Right lobe of liver (tissue), 6 donors: ENCODE data around the gene MEI1. TPM values are rescaled to one million over a fixed set of nuclear protein-coding genes. Genes with fewer than 3 reads are reported as not detected.
"Not testable (repeated sequence)": the region's sequence is repeated elsewhere in the genome, so short reads cannot be mapped to it uniquely, and the experiment has no call there.

ENCODE experiments used
- ATAC-seq, 4 donors: fragments of 200-7000 bp; cut with Tn5 transposase; one replicate each; pipeline ENCODE4 v1.9.1; 2020; ENCODE audit warnings: mild to moderate bottlenecking in 4 of 4, moderate library complexity in 4 of 4
- DNase-seq, 3 donors: peaks; one replicate each; pipeline ENCODE4 v3.0.0-alpha.2; 2020
- H3K27ac ChIP-seq, 3 donors: fragments of 200-600 bp; one replicate each; pipeline ENCODE4 v1.8.0; 2022
- H3K27me3 ChIP-seq, 2 donors: fragments of 200-600 bp; one replicate each; pipeline ENCODE4 v1.8.0; 2022
- H3K36me3 ChIP-seq, 4 donors: fragments of 200-600 bp; sonication (generic) in 1 of 4; one replicate each; pipeline versions ENCODE4 v1.5.1 to v1.8.0; 2017 to 2022; ENCODE audit warnings: control low read depth in 1 of 4
- H3K4me1 ChIP-seq, 4 donors: fragments of 200-600 bp; sonication (generic) in 1 of 4; one replicate each; pipeline versions ENCODE4 v1.5.1 to v1.8.0; 2017 to 2022; ENCODE audit warnings: control low read depth in 1 of 4
- H3K4me3 ChIP-seq, 3 donors: fragments of 200-600 bp; one replicate each; pipeline ENCODE4 v1.8.0; 2022
- H3K9me3 ChIP-seq, 4 donors: fragments of 200-600 bp; sonication (generic) in 1 of 4; one replicate each; pipeline versions ENCODE4 v1.5.1 to v1.8.0; 2017 to 2022; ENCODE audit warnings: control low read depth in 1 of 4
- CTCF ChIP-seq, 4 donors: fragments of 200-600 bp in 3 of 4; fragments of 450-650 bp in 1 of 4; IDR thresholded peaks; one replicate each; pipeline versions ENCODE4 v1.5.1 to v1.8.0; 2016 to 2022; ENCODE audit warnings: antibody characterized with exemption in 4 of 4, mild to moderate bottlenecking in 2 of 4
- POLR2A ChIP-seq: fragments of 450-650 bp; IDR thresholded peaks from one replicate; pipeline ENCODE4 v1.6.1; 2017; ENCODE audit warnings: antibody characterized with exemption, mild to moderate bottlenecking
- WGBS: methylation state at CpG from one replicate; pipeline ENCODE4 v1.1.6; 2018; ENCODE audit warnings: low coverage, low lambda C conversion rate; ENCODE audit not compliant: insufficient coverage; ENCODE audit errors: missing lambda C conversion rate; 5-methylcytosine and 5-hydroxymethylcytosine counted together
- intact Hi-C, 2 donors: fragments of 100-400 bp; cut with DNase I; formaldehyde crosslinking; loops; one replicate each; pipeline versions ENCODE4 v1.11.2 to v1.14.1; 2022
- total RNA-seq, 6 experiments: library from RNA; depleted of rRNA in 2 of 6; stranded (reverse); fragments of >200 nt in 2 of 6; fragmentation: NEBNext Ultra II Directional in 3 of 6; extraction: Animal tissue kit (Norgen Biotek cat#: 25700) in 3 of 6; gene quantifications; one replicate each; pipeline versions ENCODE4 v1.1.0 to v1.2.4, GENCODE V29; 2016 to 2023
- donor health status: DM: no; HTN: yes; CAD: no.
- donor health status: DM: no; HTN: no; CAD: no.
- donor health status: DM: no; HTN: no; CAD: no.
- donor health status: DM: no; HTN: yes; CAD: no.
- donor health status: DM: no; HTN: yes; CAD: no.

MEI1 gene
- total RNA-seq, 6 experiments from 2014 or later, result 0.37 to 1.0 (median 0.60) TPM

DNA sequence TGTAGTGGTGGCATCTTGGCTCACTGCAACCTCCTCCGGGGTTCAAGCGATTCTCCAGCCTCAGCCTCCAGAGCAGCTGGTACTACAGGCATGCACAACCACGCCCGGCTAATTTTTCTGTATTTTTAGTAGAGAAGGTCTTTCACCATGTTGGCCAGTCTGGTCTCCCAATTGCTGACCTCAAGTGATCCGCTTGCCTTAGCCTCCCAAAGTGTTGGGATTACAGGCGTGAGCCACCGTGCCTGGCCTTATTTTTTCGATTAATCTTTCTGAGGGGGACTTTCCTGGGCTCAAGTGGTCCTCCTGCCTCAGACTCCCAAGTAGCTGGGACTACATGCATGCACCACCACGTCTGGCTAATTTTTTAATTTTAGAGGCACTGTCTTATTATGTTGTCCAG, 16.3 kb upstream of the MEI1 start:
- intact Hi-C loops, result no loop called here
- H3K9me3 ChIP-seq, result no peaks in the 10 kb centered on the region
- H3K4me1 ChIP-seq, result peaks cover 0 to 16% (median 4%) of the 10 kb centered on the region in 4 donors
- no peak for ATAC-seq
- no peak for DNase-seq
- H3K27me3 ChIP-seq, result no peaks in the 10 kb centered on the region
- H3K4me3 ChIP-seq, result peak overlapping the region in 1 of 3 donors; percentile 70
- 87% methylated on average over 9 of the region's 9 CpGs for WGBS
- H3K27ac ChIP-seq, result peak overlapping the region in 2 of 3 donors; percentile 76 to 88
- H3K36me3 ChIP-seq, result peaks cover 0 to 27% (median 11%) of the 10 kb centered on the region in 4 donors
- no peak for TF ChIP-seq POLR2A
- no peak for TF ChIP-seq CTCF (IDR thresholded peaks at IDR 0.05)

DNA sequence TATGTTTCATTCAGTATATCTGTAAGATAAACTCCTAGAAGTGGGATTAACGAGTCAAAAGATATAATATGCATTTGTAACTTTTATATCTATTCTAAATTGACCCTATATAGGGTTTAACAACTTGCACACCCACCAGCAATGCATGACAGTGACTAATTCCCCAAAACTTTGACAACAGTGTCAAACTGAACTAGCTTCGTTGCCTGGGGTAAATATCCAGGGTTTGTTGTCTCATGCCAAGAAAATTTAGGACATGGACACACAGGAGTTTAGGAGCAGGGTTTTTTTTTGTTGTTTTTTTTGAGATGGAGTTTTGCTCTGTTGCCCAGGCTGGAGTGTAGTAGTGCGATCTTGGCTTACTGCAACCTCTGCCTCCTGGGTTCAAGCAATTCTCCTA, 15.7 kb upstream of the MEI1 start:
- ATAC-seq (no peak), DNase-seq (no peak)
- TF ChIP-seq POLR2A (no peak), CTCF (IDR thresholded peaks at IDR 0.05) (no peak)
- 79% methylated on average over 2 of the region's 3 CpGs for WGBS
- Histone ChIP-seq H3K9me3 (no peaks in the 10 kb centered on the region), H3K4me3 (no peak overlapping the region), H3K4me1 (peaks cover 0 to 16% (median 4%) of the 10 kb centered on the region in 4 donors), H3K36me3 (peaks cover 0 to 21% (median 8%) of the 10 kb centered on the region in 4 donors), H3K27ac (no peak overlapping the region), H3K27me3 (no peaks in the 10 kb centered on the region)
- intact Hi-C loops, result no loop called here

DNA sequence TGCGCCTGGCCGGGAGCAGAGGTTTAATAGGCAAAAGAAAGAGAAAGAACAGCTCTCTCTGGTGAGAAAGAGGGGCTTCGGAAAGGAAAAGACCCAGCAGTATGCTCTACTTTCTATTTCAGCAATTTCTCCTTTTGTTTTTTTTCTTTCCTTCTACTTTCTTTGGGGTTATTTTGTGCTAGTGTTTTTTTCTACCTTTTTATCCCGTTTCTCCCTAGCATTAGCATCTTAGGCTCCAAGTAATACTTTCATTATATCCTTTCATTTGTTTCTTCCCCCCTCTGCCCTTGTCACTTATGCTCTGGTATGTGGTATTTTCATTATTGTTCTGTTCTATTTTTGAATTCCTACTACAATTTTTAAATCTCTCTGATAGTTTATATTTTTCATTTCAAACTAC, 15.1 kb upstream of the MEI1 start:
- peaks cover 0 to 15% (median 5%) of the 10 kb centered on the region in 4 donors for H3K36me3 ChIP-seq
- WGBS, result 40% methylated on average over 1 of the region's 4 CpGs
- no peak overlapping the region for H3K4me3 ChIP-seq
- intact Hi-C loops, result no loop called here
- ATAC-seq, result no peak
- H3K27me3 ChIP-seq, result no peaks in the 10 kb centered on the region
- TF ChIP-seq POLR2A (no peak), CTCF (IDR thresholded peaks at IDR 0.05) (no peak)
- no peaks in the 10 kb centered on the region for H3K9me3 ChIP-seq
- peaks cover 0 to 16% (median 4%) of the 10 kb centered on the region in 4 donors for H3K4me1 ChIP-seq
- DNase-seq, result no peak
- no peak overlapping the region for H3K27ac ChIP-seq

DNA sequence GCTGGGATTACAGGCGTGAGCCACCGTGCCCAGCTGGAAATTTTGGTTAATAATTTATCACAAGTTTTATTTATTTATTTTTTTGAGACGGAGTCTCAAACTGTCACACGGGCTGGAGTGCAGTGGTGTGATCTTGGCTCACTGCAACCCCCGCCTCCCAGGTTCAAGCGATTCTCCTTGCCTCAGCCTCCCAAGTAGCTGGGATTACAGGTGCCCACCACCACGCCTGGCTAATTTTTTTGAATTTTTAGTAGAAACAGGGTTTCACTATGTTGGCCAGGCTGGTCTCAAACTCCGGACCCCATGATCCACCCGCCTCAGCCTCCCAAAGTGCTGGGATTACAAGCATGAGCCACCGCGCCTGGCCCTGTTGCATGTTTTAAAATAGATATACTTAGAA, 12.4 kb upstream of the MEI1 start:
- ATAC-seq, H3K27me3 ChIP-seq, H3K9me3 ChIP-seq, H3K27ac ChIP-seq, DNase-seq, intact Hi-C loops, H3K4me3 ChIP-seq, H3K36me3 ChIP-seq: not testable (repeated sequence)
- H3K4me1 ChIP-seq, result peaks cover 0 to 12% (median 4%) of the 10 kb centered on the region in 4 donors
- WGBS, result 66% methylated on average over 11 of the region's 11 CpGs

DNA sequence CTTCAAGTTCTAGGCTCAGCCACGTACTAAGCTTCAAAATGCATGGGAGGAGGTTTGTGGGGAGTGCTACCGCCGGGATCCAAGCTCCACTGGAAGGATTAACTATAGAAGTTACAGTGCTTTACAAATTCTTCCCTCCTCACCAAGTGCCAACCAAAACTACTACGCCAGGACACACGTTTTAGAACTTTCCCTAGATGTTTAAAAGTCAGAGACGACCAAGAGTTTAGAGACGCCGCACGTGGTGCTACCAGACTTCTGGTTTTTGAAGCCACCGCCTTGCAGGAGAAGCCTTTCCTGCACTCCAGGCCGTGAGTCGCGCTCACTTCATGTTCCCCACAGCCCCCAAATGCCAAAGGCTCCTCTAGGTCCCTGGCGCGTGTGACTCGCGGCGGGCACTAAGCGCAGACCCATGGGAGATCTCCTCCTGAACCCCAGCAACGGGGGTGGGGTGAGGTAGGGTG, 11.4 kb upstream of the MEI1 start:
- H3K36me3 ChIP-seq, result no peaks in the 10 kb centered on the region
- peak overlapping the region; percentile 81 to 93 (median 89) for H3K27ac ChIP-seq
- intact Hi-C loops, result no loop called here
- DNase-seq (peak in 1 of 3 donors; percentile 63), ATAC-seq (peak; percentile 21 to 40 (median 32))
- 2% methylated on average over 18 of the region's 20 CpGs for WGBS
- no peaks in the 10 kb centered on the region for H3K27me3 ChIP-seq
- no peaks in the 10 kb centered on the region for H3K9me3 ChIP-seq
- peak overlapping the region; percentile 74 to 78 (median 75) for H3K4me3 ChIP-seq
- no peak for TF ChIP-seq POLR2A
- TF ChIP-seq CTCF (IDR thresholded peaks at IDR 0.05), result no peak
- H3K4me1 ChIP-seq, result peaks cover 0 to 12% (median 4%) of the 10 kb centered on the region in 4 donors
